Measurements from ENCODE around the gene KCNK3. TPM values are rescaled to one million over a fixed set of nuclear protein-coding genes. Genes with fewer than 3 reads are reported as not detected.
A peak's percentile ranks its signal among the peaks of the same experiment; 100 is the strongest.

The KCNK3 gene
- total RNA-seq, 1 donor from 2014 or later = 25.4 TPM

GRCh38 chr2:26668856-26669750 lies 23.4 kb upstream of the KCNK3 start:
- Histone ChIP-seq H3K27me3 (no peaks in the 10 kb centered on the region), H3K4me3 (no peak overlapping the region), H3K4me1 (no peaks in the 10 kb centered on the region), H3K9me3 (no peaks in the 10 kb centered on the region), H3K36me3 (no peaks in the 10 kb centered on the region), H3K27ac (no peak overlapping the region)
- TF ChIP-seq, protein P1, sequence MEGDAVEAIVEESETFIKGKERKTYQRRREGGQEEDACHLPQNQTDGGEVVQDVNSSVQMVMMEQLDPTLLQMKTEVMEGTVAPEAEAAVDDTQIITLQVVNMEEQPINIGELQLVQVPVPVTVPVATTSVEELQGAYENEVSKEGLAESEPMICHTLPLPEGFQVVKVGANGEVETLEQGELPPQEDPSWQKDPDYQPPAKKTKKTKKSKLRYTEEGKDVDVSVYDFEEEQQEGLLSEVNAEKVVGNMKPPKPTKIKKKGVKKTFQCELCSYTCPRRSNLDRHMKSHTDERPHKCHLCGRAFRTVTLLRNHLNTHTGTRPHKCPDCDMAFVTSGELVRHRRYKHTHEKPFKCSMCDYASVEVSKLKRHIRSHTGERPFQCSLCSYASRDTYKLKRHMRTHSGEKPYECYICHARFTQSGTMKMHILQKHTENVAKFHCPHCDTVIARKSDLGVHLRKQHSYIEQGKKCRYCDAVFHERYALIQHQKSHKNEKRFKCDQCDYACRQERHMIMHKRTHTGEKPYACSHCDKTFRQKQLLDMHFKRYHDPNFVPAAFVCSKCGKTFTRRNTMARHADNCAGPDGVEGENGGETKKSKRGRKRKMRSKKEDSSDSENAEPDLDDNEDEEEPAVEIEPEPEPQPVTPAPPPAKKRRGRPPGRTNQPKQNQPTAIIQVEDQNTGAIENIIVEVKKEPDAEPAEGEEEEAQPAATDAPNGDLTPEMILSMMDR (IDR thresholded peaks at IDR 0.05) = no peak
- intact Hi-C loops (cut with DNase I) = no loop called here
- peak; percentile 8 for DNase-seq
- ATAC-seq = no peak

- H3K9me3 ChIP-seq = no peaks in the 10 kb centered on the region
- intact Hi-C loops (cut with DNase I) = no loop called here
- TF ChIP-seq, protein P1 (IDR thresholded peaks at IDR 0.05) = no peak
- H3K4me1 ChIP-seq = no peaks in the 10 kb centered on the region
- DNase-seq (peak; percentile 8), ATAC-seq (no peak)
- no peaks in the 10 kb centered on the region for H3K36me3 ChIP-seq
- no peak overlapping the region for H3K27ac ChIP-seq
- H3K4me3 ChIP-seq = no peak overlapping the region
- no peaks in the 10 kb centered on the region for H3K27me3 ChIP-seq
These were observed 22.4 kb upstream of the KCNK3 start for GRCh38 chr2:26670171-26670570.

DNA sequence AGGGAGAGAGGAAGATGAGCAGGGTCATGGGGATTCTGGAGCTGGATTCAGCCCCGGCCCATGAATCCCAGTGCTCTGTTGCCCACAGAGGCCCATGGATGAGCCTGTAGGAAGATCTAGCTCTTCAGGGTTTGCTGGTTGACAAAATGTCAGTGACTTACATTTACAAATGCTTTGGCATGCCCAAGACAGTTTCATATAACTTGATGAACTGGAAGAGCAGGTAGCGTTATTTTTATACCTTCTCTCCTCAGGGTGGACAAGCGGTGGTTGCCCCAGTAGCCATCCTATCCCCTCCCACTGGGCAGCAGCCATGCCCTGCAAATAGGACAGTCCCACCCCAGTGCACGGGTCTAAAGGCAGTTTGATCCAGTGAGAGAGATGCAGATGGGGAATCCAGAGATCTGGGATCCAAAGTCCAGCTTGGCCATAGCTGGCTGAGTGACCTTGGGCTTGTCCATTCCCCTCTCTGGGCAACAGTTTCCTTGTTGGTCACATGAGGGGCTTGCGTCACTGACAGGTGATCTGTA lies 21.5 kb upstream of the KCNK3 start:
- peak; percentile 42 for DNase-seq
- Histone ChIP-seq H3K27me3 (no peaks in the 10 kb centered on the region), H3K4me3 (no peak overlapping the region), H3K27ac (no peak overlapping the region), H3K9me3 (no peaks in the 10 kb centered on the region), H3K4me1 (no peaks in the 10 kb centered on the region), H3K36me3 (no peaks in the 10 kb centered on the region)
- TF ChIP-seq, protein P1 (IDR thresholded peaks at IDR 0.05) = no peak
- intact Hi-C loops (cut with DNase I) = no loop called here
- ATAC-seq = no peak

DNA sequence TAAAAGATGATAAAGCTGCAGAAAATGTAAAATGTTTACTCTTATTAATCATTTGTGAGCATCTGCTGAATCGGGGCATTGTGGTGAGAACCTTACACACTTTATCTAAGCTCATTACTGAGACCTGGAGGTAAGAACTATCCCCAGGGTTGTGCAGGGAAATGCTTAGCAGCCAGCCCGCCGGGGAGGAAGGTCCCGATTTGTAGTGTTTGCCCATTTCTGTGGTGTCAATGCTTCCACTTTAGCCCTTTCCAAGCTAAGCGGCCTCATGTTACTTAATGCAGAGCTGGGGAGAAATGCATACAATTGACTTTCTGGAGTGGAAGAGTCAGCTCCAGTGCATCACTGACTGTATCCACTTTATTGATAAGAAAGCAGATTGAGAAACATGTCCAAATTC lies 20.8 kb upstream of the KCNK3 start:
- DNase-seq (peak; percentile 29), ATAC-seq (no peak)
- H3K27me3 ChIP-seq = no peaks in the 10 kb centered on the region
- H3K36me3 ChIP-seq = no peaks in the 10 kb centered on the region
- H3K4me3 ChIP-seq = no peak overlapping the region
- H3K9me3 ChIP-seq = no peaks in the 10 kb centered on the region
- H3K27ac ChIP-seq = no peak overlapping the region
- intact Hi-C loops (cut with DNase I) = no loop called here
- H3K4me1 ChIP-seq = no peaks in the 10 kb centered on the region
- TF ChIP-seq, protein P1 (IDR thresholded peaks at IDR 0.05) = no peak

GRCh38 chr2:26672112-26672817 lies 20.3 kb upstream of the KCNK3 start:
- Histone ChIP-seq H3K36me3 (no peaks in the 10 kb centered on the region), H3K9me3 (no peaks in the 10 kb centered on the region), H3K27me3 (no peaks in the 10 kb centered on the region), H3K4me1 (no peaks in the 10 kb centered on the region), H3K27ac (no peak overlapping the region), H3K4me3 (no peak overlapping the region)
- intact Hi-C loops (cut with DNase I) = no loop called here
- DNase-seq = peak; percentile 49
- ATAC-seq = no peak
- TF ChIP-seq, protein P1 (IDR thresholded peaks at IDR 0.05) = no peak
